ENCODE measurements around the gene IGFBP2. TPM values are rescaled to one million over a fixed set of nuclear protein-coding genes. Genes with fewer than 3 reads are reported as not detected.

IGFBP2 gene
- total and polyA plus RNA-seq, 9 of the 15 experiments (the other 6 are each of a cell fraction or from before 2014, with no cell fraction given): 0.93 TPM; not detected in 8

- ATAC-seq: no peak
- whole genome bisulfite sequencing (ENCODE audit: insufficient coverage, low coverage, missing lambda C conversion rate): 0% methylated on average over 2 of the region's 5 CpGs
- TF ChIP-seq TARDBP (IDR thresholded peaks at IDR 0.05): no peak
- no peak for TF ChIP-seq POLR2H (tag; IDR thresholded peaks at IDR 0.05; ENCODE audit: low read depth)
- no peak for TF ChIP-seq FIP1L1 (IDR thresholded peaks at IDR 0.05; ENCODE audit: low read depth, low read length, poor library complexity, severe bottlenecking)
- no peak for TF ChIP-seq ZNF785 (CRISPR knock-in tag; IDR thresholded peaks at IDR 0.05)
- TF ChIP-seq, protein P1, sequence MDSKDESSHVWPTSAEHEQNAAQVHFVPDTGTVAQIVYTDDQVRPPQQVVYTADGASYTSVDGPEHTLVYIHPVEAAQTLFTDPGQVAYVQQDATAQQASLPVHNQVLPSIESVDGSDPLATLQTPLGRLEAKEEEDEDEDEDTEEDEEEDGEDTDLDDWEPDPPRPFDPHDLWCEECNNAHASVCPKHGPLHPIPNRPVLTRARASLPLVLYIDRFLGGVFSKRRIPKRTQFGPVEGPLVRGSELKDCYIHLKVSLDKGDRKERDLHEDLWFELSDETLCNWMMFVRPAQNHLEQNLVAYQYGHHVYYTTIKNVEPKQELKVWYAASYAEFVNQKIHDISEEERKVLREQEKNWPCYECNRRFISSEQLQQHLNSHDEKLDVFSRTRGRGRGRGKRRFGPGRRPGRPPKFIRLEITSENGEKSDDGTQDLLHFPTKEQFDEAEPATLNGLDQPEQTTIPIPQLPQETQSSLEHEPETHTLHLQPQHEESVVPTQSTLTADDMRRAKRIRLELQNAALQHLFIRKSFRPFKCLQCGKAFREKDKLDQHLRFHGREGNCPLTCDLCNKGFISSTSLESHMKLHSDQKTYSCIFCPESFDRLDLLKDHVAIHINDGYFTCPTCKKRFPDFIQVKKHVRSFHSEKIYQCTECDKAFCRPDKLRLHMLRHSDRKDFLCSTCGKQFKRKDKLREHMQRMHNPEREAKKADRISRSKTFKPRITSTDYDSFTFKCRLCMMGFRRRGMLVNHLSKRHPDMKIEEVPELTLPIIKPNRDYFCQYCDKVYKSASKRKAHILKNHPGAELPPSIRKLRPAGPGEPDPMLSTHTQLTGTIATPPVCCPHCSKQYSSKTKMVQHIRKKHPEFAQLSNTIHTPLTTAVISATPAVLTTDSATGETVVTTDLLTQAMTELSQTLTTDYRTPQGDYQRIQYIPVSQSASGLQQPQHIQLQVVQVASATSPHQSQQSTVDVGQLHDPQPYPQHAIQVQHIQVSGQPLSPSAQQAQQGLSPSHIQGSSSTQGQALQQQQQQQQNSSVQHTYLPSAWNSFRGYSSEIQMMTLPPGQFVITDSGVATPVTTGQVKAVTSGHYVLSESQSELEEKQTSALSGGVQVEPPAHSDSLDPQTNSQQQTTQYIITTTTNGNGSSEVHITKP (IDR thresholded peaks at IDR 0.05; ENCODE audit: partially characterized antibody): no peak
- TF ChIP-seq ILF3 (IDR thresholded peaks at IDR 0.05; ENCODE audit: borderline replicate concordance): no peak
- TF ChIP-seq, protein P2, sequence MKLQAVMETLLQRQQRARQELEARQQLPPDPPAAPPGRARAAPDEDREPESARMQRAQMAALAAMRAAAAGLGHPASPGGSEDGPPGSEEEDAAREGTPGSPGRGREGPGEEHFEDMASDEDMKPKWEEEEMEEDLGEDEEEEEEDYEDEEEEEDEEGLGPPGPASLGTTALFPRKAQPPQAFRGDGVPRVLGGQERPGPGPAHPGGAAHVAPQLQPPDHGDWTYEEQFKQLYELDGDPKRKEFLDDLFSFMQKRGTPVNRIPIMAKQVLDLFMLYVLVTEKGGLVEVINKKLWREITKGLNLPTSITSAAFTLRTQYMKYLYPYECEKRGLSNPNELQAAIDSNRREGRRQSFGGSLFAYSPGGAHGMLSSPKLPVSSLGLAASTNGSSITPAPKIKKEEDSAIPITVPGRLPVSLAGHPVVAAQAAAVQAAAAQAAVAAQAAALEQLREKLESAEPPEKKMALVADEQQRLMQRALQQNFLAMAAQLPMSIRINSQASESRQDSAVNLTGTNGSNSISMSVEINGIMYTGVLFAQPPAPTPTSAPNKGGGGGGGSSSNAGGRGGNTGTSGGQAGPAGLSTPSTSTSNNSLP (IDR thresholded peaks at IDR 0.05; ENCODE audit: borderline replicate concordance, low read depth, low read length): no peak
- TF ChIP-seq OTX1 (CRISPR knock-in tag; IDR thresholded peaks at IDR 0.05): no peak
- no peak for TF ChIP-seq ZNF507 (tag; conservative IDR thresholded peaks at IDR 0.05)
- no peak for TF ChIP-seq PHF8 (IDR thresholded peaks at IDR 0.05; ENCODE audit: borderline replicate concordance, low read length)
- no peak for TF ChIP-seq GTF3C2 (IDR thresholded peaks at IDR 0.05; ENCODE audit: borderline replicate concordance, extremely low read depth, insufficient read length)
- TF ChIP-seq ZNF644 (tag; IDR thresholded peaks at IDR 0.05; ENCODE audit: low read depth): no peak
- no peak for TF ChIP-seq SIX5 (IDR thresholded peaks at IDR 0.05; ENCODE audit: borderline replicate concordance in 1 of 2, insufficient read depth in 1 of 2, low read depth in 1 of 2, low read length in 2 of 2)
These were observed 53.9 kb downstream of the IGFBP2 start for GRCh38 chr2:216687111-216687510.

More at GRCh38 chr2:216687111-216687510, 53.9 kb downstream of the IGFBP2 start:
- no peak overlapping the region for H2AFZ ChIP-seq (ENCODE audit: low read depth, low read length)
- BruUV-seq (replicated peaks): no TSS peak
- in situ Hi-C loops (cut with MboI): loop anchor here (10.0 to 25.0 kb wide), 2 partner anchors 828 to 1025 kb away; no protein-coding TSS in a partner anchor
- H3K9ac ChIP-seq (ENCODE audit: insufficient read depth in 1 of 2, low read depth in 2 of 2, low read length in 2 of 2): no peak overlapping the region
- H3K36me3 ChIP-seq (ENCODE audit: control insufficient read depth, insufficient read depth, low read length): no peaks in the 10 kb centered on the region
- no peaks in the 10 kb centered on the region for H3K79me2 ChIP-seq (ENCODE audit: control insufficient read depth, insufficient read depth, low read length)
- H3K4me3 ChIP-seq: no peak overlapping the region
- FAIRE-seq (no peak), DNase-seq (ENCODE audit: extremely low read depth in 1 of 4, low spot score in 3 of 4) (no peak)
- H3K9me1 ChIP-seq (ENCODE audit: control insufficient read depth, insufficient read depth, low read length): no peaks in the 10 kb centered on the region
- H3K9me3 ChIP-seq (replicated peaks; ENCODE audit: control insufficient read depth, insufficient read depth, low read depth, low read length): no peaks in the 10 kb centered on the region
- intact Hi-C loops (cut with micrococcal nuclease): no loop called here
- H3K4me1 ChIP-seq (replicated peaks in 1 of 2; ENCODE audit: control insufficient read depth in 2 of 2, insufficient read depth in 2 of 2, low read length in 2 of 2): peaks cover 7 to 8% of the 10 kb centered on the region in 2 experiments; a peak in 4 of 5 replicates
- H4K20me1 ChIP-seq (replicated peaks; ENCODE audit: control insufficient read depth, insufficient read depth, low read length): no peaks in the 10 kb centered on the region
- ChIA-PET POLR2A (interaction anchor here (0.6 kb wide), 1 partner anchor 759 kb away, joined by 3 read pairs; no protein-coding TSS in a partner anchor), CTCF (ENCODE audit: low intra/inter-chr PET ratio) (no interaction called here)
- no peak overlapping the region for H3K4me2 ChIP-seq (ENCODE audit: insufficient read depth, low read length)
- H3K27ac ChIP-seq (ENCODE audit: extremely low read depth, low read depth, low read length): no peak overlapping the region
- no peaks in the 10 kb centered on the region; a peak in 1 of 5 replicates for H3K27me3 ChIP-seq (ENCODE audit: control insufficient read depth in 2 of 2, insufficient read depth in 2 of 2, low read length in 2 of 2)
